ENCODE measurements around the gene FIZ1.

Gene FIZ1

GRCh38 chr19:55566823-55567222 is 32.5 kb downstream of the FIZ1 start:
- no peak for DNase-seq

DNA sequence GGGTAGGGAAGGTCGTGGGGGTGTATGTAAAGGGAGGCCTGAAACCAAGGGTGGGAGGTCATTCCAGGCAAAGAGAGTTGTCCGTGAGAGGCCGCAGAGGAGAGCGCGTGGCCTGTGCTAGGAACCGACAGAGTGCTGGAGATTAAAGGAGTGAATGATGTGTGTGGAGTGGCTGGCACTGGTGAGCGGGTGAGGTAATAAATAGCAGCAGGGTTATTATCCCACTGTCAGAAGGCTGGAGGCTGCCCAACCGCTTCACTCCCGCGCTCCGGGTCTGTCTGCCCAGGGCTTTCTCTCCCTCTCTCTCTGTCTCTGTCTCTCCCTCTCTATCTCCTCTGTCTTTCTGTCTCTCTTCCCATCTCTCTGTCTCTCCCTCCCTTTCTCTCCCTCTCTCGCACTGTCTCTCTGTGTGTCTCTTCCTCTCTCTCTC is 36.0 kb downstream of the FIZ1 start:
- DNase-seq, result no peak

GRCh38 chr19:55559684-55560083 is 39.6 kb downstream of the FIZ1 start:
- DNase-seq, result no peak

DNA sequence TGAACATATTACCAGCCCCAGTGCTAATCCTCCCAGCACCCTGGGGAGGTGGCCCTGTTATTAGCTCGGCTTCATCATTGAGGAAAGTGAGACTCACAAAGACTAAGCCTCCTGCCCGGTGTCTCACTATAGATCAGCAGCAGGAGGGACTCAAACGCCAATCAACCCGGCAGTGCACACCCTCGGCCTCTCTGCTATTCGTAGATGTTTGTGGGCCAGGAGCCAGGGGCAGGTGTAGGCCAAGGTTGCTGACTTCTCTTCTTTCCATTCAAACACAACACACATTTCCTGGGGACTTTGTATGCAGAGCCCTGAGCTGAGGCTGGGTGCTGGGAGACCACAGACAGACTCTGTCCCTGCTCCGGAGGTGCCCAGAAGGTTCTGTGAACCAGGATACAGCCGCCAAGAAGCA is 44.6 kb downstream of the FIZ1 start:
- no peak for DNase-seq

DNA sequence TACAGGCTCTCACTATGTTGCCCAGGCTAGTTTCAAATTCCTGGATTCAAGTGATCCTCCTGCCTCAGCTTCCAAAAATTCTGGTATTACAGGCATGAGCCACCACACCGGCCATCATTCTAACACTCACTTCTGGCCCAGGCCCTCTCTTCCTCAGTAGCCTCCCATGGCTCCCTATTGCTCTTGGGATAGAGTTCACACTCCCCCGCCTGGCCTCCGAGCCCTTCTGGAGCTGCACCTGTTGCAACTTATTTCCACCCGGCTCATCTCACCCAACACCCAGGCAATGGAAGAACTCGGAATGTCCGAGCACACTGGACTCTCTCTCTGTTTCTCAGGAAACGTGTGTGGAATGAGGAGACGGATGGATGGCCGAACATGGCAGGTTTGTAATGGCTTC is 45.0 kb downstream of the FIZ1 start:
- no peak for DNase-seq

DNA sequence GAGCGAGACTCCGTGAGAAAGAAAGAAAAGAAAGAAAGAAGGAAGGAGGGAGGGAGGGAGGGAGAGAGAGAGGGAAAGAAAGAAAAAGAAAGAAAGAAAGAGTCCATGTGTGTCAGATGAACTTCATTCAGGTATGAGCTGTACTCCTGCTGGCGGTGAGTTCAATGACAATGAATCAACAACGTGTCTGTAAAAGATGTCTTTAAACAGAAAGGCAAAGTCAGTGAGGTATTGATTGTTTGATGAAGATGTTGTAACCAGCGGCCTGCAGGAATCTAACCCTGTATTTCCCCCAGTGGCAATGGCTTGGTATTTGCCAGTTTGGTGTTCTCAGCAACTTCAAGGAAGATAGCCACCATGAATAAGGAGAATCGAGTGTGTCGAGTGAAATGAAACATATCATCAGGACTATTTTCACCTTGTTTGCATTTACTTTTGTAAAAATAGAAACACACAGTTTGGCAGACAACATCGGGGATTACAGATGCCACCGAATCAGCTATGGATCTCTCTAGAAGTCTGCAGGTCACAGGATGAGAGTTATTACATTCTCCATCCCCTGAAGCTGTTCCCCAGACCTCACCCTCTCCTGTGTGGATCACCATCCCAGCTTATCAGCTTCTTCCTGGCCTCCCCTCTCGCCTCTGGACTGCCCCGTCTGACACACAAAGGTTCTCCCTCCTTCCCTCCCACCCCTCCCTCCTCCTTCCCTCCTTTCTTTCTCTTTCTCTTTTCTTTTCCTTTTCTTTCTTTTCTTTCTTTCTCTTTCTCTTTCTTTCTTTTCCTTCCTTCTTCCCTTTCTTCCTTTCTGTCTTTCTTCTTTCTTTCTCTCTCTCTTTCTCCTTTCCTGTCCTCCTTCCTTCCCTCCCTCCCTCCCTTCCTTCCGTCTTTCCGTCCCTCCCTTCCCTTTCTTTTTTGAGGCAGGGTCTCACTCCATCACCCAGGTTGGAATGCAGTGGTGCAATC is 45.8 kb downstream of the FIZ1 start:
- no peak for DNase-seq

DNA sequence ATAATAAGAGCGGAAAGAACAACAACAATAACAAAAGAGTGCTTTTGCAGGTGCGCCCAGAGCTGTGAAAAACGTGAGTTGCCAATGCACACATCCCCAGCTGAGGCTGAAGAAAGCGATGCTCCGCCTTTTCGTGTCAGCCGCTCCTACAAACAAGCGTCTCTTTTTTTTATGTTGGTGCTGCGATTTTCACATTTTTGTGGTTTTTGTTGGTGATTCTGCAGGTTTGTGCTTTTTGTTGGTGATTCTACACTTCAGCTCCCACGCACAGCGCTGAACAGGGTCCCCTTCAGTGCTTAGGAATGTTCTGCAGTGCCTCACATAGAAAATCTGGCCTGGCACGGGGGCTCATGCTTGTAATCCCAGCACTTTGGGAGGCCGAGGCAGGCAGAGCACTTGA is 46.7 kb downstream of the FIZ1 start:
- no peak for DNase-seq

DNA sequence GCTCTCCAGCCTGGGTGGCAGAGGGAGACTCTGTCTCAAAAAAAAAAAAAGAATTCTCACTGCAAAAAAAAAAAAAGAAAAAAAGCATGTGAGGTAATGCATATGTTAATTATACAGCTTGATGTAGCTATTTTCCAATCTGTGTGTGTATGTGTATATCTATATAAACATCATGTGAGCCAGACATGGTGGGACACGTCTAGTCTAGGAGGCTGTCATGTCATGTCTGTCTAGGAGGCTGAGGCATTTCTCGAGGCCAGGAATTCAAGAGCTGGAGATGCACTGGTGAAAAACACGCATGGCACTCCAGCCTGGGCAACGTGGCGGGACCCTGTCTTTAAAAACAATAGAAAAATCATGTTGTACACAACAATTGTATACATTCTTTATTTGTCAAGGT is 47.1 kb downstream of the FIZ1 start:
- DNase-seq, result no peak

GRCh38 chr19:55550321-55550650 is 49.0 kb downstream of the FIZ1 start:
- DNase-seq, result no peak

GRCh38 chr19:55549500-55550320 is 49.6 kb downstream of the FIZ1 start:
- DNase-seq, result no peak

DNA sequence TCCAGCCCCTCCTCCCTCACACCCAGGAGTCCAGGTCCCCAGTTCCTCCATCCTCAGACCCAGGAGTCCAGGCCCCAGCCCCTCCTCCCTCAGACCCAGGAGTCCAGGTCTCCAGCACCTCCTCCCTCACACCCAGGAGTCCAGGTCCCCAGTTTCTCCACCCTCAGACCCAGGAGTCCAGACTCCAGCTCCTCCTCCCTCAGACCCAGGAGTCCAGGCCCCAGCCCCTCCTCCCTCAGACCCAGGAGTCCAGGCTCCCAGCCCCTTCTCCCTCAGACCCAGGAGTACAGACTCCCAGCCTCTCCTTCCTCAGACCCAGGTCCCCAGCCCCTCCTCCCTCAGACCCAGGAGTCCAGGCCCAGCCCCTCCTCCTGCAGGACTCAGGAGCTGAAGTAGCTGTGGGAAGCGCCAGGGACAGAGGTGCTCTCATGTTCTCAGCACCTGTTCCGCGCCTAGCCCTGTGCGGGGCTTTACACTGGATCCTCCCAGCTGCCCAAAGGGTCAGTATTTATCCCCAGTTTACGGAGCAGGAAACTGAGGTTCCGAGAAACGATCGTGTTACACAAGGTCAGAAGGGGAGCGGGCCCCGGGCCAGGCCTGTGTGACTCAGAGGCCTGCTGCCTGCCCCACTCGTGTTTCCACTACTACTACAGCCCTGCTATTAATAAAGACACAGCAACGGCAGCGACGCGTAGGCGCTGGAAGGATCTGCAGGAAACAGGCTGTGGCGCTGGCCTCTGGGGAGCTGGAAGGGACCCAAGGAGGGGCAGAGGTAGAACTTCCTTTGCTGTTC is 52.3 kb downstream of the FIZ1 start:
- no peak for DNase-seq

DNA sequence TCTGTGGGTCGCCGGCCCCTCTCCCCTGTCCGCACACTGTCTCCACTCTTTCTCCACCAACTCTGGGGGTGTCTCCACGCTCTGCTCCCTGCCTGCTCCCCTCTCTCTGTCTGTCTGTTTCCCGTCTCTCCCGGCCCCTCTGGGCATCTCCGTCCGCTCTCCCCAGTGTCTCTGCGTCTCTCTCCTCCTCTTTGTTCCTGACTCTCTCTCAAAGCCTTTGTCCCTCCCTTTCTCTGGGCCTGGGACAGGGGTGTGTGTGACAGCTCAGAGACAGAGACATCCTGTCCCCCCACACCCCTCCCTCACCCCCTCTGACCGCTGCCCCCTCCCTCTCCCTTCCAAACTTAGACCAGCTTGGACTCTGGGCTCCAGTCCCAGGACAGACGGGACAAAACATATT is 53.3 kb downstream of the FIZ1 start:
- no peak for DNase-seq

DNA sequence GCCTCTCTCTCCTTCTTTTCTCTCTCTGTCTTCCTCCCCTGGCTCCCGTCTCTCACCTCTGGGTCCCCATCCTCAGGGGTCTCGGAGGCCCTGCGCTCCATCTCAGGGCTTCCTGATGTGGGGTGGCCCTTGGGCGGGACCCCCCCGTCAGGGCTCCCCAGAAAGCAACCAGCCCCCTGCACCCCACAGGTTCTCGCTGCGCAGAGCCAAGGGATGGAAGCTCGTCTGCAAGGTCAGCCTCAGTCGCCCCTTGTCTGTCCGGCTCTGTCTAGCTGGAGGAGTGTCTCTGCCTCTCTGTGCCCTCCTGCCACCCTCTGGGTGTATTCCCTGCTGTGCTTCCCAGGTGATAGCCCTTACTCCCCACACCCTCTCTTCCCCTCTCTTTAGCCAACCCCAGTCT is 53.9 kb downstream of the FIZ1 start, which contains the start of gene SBK3:
TSS of gene SBK3 (minus strand) at position 101 of the 400 bp plus-strand sequence. CDS start at position 101, 0 bp downstream.
- DNase-seq, result no peak

DNA sequence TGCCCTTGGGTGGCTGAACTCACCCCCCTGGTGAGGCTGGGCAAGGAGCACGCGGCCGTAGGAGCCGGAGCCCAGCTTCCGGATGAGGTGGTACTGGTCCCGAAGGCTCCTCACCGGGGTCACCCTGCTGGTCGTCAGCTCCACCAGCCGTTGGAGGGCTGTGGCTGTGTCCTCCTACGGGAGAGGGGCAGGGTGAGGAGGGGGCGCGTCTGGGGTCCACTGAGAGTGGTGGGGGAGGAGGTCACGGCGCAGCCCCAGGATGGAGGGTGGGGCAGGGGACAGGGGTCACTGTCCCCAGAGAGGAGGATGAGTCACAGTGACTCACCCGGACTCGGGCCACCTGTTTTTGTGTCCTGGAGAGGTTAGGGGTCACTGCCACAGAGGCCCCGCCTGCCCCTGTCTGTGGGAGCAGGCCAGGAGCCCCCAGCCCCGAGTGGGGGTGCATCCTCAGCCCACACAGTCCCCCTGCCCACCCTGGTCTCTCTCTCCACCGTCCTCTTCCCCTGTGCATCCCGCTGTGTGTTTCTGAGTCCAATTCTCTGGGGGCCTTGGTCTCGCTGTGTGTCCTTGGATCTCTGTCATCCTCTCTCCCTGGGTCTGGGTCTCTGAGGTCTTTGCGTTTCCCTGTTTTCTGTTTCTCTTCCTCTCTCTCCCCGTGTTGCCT is 54.4 kb downstream of the FIZ1 start:
- no peak for DNase-seq

GRCh38 chr19:55544014-55544413 is 55.3 kb downstream of the FIZ1 start:
- no peak for DNase-seq

GRCh38 chr19:55543567-55543966 is 55.8 kb downstream of the FIZ1 start:
- no peak for DNase-seq

DNA sequence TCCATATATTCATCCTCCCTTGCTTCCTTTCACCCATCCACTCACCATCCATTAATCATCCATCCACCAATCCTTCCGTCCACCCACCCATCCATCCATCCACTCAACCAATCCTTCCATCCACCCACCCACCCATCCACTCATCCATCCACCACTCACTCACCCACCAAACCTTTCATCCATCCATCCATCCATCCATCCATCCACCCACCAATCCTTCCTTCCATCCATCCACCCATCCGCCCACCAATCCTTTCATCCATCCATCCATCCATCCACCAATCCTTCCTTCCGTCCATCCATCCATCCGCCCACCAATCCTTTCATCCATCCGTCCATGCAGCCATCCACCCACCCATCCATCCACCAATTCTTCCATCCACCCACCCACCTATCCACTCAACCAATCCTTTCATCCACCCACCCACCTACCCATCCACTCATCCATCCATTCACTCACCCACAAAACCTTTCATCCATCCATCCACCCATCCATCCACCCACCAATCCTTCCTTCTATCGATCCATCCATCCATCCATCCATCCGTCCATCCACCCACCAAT is 56.9 kb downstream of the FIZ1 start:
- no peak for DNase-seq
